GM12878 (cell line): ENCODE results near the gene UBQLN1.

Experiments used
- CBFB ChIP-seq: IDR thresholded peaks from 2 replicates; pipeline ENCODE4 v1.6.1; 2016; ENCODE audit warnings: antibody characterized with exemption, low read depth
- CHD2 ChIP-seq: IDR thresholded peaks from 2 replicates; pipeline ENCODE4 v1.6.1; 2011; ENCODE audit warnings: low read depth, low read length, improper control_type of control experiment, borderline replicate concordance
- EZH2 ChIP-seq: IDR thresholded peaks from 2 replicates; pipeline ENCODE4 v1.6.1; 2012; ENCODE audit warnings: low read depth, mild to moderate bottlenecking, control low read depth, inconsistent platforms, low read length, borderline replicate concordance; ENCODE audit not compliant: control insufficient read depth
- GABPA ChIP-seq: IDR thresholded peaks from 2 replicates; pipeline ENCODE4 v1.6.1; 2014; ENCODE audit warnings: antibody characterized with exemption, low read depth, mild to moderate bottlenecking, inconsistent platforms
- NR2C2 ChIP-seq: IDR thresholded peaks from 2 replicates; pipeline ENCODE4 v1.6.1; 2011; ENCODE audit warnings: borderline replicate concordance, low read depth; ENCODE audit not compliant: control insufficient read depth, insufficient read length
- PAX5 ChIP-seq: IDR thresholded peaks from 2 replicates; pipeline ENCODE4 v1.6.1; 2011; ENCODE audit warnings: low read depth, low read length, borderline replicate concordance
- POLR2A ChIP-seq: IDR thresholded peaks from 2 replicates; pipeline ENCODE4 v1.6.1; 2011; ENCODE audit warnings: low read depth, mild to moderate bottlenecking, low read length
- SIN3A ChIP-seq: IDR thresholded peaks from 2 replicates; pipeline ENCODE4 v1.6.1; 2012; ENCODE audit warnings: low read depth, low read length, improper control_type of control experiment
- SMAD5 ChIP-seq: IDR thresholded peaks from 2 replicates; pipeline ENCODE4 v1.6.1; 2016; ENCODE audit warnings: antibody characterized with exemption, low read depth
- SREBF2 ChIP-seq: IDR thresholded peaks from 2 replicates; pipeline ENCODE4 v1.6.1; 2012; ENCODE audit warnings: mild to moderate bottlenecking, low read length
- TF ChIP-seq, protein P1 (sequence below), 3 experiments: IDR thresholded peaks in 2 of 3; conservative IDR thresholded peaks in 1 of 3; 2 replicates each; pipeline ENCODE4 v1.5.1; 2011; ENCODE audit warnings: low read depth in 3 of 3, low read length in 3 of 3, mild to moderate bottlenecking in 3 of 3, control low read depth in 2 of 3, moderate library complexity in 2 of 3, inconsistent platforms in 1 of 3, mixed read lengths in 1 of 3; ENCODE audit not compliant: control insufficient read depth in 2 of 3, insufficient read depth in 1 of 3; ENCODE audit errors: extremely low read depth in 1 of 3
- TF ChIP-seq, protein P2 (sequence below): IDR thresholded peaks from 2 replicates; pipeline ENCODE4 v1.6.1; 2011; ENCODE audit warnings: low read depth, low read length, improper control_type of control experiment, borderline replicate concordance
- TF ChIP-seq, protein P3 (sequence below): IDR thresholded peaks from 2 replicates; pipeline ENCODE4 v1.6.1; 2011; ENCODE audit warnings: mild to moderate bottlenecking, low read depth, low read length, moderate library complexity; ENCODE audit not compliant: insufficient replicate concordance

DNA sequence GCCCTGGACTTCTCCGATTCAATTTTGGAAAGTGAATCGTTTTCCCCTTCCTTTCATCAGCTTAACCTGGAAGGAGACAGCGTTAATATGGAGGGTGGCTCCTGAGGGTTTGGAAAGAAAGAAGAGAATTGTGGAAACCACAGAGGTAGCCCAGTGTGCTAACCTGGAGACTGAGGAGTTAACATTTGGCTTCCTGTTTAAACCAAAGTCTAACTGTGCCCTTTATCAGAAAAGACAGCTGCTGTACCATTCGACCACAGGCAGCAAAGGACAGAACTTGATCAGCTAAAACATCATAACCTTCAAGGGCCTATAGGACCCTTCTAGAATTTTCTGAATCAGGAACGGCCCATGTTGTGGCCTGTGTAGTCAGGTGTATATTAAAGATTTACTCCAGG, 84.1 kb downstream of the UBQLN1 start:
- TF ChIP-seq, protein P1, sequence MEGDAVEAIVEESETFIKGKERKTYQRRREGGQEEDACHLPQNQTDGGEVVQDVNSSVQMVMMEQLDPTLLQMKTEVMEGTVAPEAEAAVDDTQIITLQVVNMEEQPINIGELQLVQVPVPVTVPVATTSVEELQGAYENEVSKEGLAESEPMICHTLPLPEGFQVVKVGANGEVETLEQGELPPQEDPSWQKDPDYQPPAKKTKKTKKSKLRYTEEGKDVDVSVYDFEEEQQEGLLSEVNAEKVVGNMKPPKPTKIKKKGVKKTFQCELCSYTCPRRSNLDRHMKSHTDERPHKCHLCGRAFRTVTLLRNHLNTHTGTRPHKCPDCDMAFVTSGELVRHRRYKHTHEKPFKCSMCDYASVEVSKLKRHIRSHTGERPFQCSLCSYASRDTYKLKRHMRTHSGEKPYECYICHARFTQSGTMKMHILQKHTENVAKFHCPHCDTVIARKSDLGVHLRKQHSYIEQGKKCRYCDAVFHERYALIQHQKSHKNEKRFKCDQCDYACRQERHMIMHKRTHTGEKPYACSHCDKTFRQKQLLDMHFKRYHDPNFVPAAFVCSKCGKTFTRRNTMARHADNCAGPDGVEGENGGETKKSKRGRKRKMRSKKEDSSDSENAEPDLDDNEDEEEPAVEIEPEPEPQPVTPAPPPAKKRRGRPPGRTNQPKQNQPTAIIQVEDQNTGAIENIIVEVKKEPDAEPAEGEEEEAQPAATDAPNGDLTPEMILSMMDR (IDR thresholded peaks at IDR 0.05 in 2 of 3, conservative IDR thresholded peaks at IDR 0.05 in 1 of 3; ENCODE audit: control insufficient read depth in 2 of 3, extremely low read depth in 1 of 3, insufficient read depth in 1 of 3, low read depth in 3 of 3, low read length in 3 of 3) = no peak
- no peak for TF ChIP-seq GABPA
- TF ChIP-seq SMAD5 = no peak
- TF ChIP-seq, protein P2, sequence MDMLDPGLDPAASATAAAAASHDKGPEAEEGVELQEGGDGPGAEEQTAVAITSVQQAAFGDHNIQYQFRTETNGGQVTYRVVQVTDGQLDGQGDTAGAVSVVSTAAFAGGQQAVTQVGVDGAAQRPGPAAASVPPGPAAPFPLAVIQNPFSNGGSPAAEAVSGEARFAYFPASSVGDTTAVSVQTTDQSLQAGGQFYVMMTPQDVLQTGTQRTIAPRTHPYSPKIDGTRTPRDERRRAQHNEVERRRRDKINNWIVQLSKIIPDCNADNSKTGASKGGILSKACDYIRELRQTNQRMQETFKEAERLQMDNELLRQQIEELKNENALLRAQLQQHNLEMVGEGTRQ = no peak
- no peak; the same call in 1 of the 2 replicates for TF ChIP-seq CBFB
- TF ChIP-seq, protein P3, sequence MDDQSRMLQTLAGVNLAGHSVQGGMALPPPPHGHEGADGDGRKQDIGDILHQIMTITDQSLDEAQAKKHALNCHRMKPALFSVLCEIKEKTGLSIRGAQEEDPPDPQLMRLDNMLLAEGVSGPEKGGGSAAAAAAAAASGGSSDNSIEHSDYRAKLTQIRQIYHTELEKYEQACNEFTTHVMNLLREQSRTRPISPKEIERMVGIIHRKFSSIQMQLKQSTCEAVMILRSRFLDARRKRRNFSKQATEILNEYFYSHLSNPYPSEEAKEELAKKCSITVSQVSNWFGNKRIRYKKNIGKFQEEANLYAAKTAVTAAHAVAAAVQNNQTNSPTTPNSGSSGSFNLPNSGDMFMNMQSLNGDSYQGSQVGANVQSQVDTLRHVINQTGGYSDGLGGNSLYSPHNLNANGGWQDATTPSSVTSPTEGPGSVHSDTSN = no peak
- TF ChIP-seq EZH2 = no peak
- TF ChIP-seq POLR2A = no peak
- no peak for TF ChIP-seq SIN3A
- no peak for TF ChIP-seq CHD2
- no peak for TF ChIP-seq PAX5
- no peak for TF ChIP-seq SREBF2
- TF ChIP-seq NR2C2 = no peak
